GM18519 (cell line): Measurements from ENCODE around the gene ITPR2.
A peak's percentile ranks its signal among the peaks of the same experiment; 100 is the strongest.

Source experiments
- ATAC-seq: cut with Tn5 transposase; IDR thresholded peaks from one replicate; pipeline ENCODE4 v1.9.1; 2021; ENCODE audit warnings: mild to moderate bottlenecking, moderate library complexity; ENCODE audit not compliant: unreplicated experiment, low FRiP score

The ITPR2 gene

DNA sequence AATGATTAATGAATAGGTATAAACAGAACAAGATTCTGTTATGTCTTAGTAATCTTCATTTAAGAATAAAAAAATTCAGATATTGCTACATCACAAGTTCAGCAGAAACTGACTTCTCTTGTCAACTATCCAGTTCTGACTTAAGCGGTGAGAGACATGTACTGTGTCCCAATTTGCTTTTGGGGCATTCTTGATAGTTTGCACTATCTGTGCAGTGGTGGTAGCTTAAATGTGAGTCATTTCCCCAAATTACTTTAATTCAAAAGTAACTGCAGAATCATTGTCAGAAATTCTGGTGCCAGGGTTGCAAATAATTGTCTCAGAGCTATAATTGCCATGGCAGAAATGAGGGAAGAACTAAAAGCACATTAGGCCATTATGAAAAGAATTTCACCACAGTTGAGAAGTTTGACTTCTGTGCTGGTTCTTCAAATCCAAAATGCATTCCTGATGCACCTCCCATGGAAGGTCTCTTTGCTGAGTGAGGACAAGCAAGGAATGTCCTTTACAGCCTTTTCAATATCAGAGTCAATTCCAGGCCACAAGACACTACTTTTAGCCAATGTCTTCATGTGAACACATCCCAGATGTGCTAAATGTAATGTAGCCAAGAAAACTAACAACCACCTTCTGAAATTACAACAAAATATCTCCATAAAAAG lies 332.9 kb downstream of the ITPR2 start:
- no peak for ATAC-seq

DNA sequence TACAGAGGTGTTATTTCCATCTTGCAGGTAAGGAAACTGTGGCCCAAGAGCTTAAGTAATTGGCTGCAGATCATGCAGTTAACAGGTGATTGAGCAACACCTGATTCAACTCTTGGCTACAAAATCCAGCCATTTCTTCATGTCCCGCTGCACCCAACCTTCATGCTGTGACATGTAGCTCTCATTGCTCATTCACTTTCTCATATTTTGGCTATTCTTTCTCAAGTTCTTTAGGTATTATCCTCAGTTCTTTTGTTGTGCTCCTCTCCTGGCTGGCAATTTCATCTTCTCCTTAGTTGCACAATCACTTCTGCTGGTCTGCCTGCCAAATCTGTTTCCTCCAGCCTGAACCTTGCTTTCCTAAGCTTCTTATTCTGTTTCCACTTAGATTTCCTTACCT lies 336.8 kb downstream of the ITPR2 start:
- no peak for ATAC-seq

DNA sequence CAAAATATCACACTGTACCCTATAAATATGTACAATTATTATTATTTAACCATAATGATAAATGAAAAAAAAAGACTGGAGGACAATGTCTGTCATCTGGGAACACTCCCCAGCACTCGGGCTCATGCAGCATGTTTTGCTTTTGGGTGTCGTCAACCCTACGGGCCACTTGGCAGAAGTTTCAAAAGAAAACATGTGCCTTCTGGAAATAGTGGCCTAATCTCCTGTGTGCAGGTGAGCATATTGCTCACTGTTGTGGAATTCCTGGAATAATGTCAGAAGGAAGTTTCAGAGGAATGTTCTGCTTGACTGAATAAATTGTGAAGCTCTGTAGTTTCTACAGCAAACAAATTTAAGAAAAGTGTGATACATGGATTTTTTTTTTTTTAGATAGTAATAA lies 339.3 kb downstream of the ITPR2 start:
- no peak for ATAC-seq

DNA sequence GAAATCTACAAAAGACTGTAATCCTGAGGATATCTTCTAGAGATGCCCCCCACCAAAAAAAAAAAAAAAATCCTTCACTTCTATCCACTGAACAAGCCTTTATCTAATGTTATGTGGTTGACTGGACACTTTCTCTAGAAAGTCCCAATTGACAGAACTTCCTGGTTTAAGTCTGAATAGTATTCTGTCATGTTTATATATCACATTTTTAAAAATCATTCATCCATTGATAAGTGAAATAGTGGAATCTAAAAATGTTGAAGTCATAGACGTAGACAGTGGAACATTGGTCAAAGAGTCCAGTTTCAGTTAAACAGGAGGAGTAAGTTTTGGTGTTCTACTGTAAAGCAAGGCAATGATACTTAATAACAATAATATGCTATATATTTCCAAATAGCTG lies 340.6 kb downstream of the ITPR2 start:
- no peak for ATAC-seq

DNA sequence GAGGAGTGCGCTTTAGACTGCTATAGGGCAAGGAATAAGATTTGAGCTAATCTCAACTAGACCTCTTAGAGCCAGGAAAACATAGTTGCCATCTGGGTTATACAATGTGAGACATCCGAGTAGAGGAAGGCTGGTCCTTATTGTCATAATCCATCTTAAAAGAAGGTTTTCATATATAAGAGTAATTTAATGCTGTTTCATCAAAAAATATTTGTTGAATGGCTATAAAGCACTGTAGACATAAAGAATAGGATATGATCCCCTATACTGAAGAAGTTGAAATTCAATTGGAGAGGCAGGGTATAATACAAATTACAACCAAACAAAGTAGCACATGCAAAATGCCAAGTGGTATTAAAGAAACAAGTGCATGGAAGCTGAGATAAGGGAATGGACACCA lies 343.1 kb downstream of the ITPR2 start:
- no peak for ATAC-seq

DNA sequence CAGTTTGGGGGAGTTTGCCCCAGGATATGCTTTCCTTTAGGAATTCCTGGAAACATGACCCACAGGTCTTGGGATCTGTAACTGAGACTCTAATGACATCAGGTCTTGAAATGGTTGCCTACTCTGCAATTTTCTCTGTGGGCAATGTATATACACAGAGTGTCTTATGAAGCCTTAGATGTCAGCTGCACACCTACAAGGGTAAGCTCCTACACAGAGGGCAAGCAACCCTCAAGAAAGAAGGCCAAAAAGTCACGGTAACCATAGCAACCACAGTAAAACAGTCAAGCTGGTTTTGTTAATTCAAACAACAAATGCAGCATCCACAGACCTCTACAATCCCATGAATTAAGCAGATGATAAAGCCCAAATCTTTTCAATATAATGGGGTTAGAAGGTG lies 344.6 kb downstream of the ITPR2 start:
- no peak for ATAC-seq

DNA sequence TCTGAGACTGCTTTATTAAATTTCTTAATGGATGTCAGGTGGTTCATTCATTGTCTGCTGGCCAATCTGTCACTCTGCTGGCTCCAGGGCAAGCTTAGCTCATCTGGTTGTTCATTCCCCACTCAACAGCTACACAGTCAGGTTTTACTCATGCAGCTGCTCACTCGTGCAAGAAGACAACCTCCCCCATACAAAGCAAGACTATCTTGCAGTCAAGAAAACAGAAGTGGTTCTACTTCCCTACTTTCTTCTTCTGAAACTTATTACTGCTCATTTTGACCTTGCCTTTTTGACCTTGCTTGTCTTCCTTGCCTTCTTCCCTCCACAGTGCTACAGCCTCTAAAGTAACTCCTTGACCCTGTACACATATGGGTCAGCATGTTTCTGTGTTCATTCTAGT lies 359.7 kb downstream of the ITPR2 start:
- ATAC-seq: peak; percentile 79

DNA sequence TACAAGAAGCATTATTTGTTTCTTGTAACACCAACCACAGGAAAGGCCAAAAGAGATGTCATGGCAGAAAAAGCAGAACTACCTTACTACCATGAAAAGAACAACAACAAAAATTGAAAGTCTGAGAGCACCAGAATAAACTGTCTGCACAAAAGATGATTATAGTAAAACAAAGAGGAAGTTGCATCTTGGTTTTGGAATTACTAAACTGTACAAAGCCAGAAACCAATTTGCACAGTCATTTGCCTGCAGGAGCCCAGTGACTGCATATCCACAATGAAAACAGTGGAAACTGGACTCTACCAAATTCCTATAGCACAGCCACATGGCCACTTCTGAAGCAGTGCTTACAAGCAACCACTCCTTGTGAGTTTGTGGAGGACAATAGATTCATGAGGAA lies 361.4 kb downstream of the ITPR2 start:
- ATAC-seq: peak; percentile 84

DNA sequence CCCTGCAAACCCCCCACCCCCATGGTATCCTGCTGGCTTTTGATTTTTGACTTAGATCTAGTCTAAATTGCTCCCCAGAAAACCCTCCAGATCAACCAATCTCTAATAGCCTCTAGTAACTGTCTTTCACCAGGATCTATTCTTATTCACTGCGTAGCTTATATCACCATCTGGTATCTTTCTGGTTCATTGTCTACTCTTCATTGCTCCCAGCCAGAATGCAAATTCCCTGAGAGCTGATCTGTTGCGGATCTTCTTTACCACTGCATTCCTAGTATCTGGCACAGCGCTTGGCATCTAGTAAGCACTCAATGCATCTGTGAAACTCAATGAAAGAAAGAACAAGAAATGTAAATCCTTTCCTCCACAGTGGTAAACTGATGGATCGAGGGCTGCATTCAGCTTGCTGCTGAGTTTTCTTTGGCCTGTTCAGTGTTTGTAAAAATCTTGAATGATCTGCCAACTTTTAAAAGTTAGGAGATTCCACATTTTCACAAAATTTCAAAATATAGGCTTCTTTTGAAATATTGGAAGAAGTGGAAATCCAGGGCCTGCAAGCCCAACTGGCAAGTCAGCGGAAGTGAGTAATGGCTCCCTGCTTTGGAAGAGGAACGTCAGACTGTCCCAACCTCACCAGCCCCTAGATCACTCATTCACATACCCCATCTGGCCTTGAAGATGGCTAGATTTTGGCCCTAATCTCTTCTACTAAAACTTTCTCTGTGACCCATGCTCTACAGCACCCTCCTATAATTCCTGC lies 363.4 kb downstream of the ITPR2 start:
- ATAC-seq: no peak

DNA sequence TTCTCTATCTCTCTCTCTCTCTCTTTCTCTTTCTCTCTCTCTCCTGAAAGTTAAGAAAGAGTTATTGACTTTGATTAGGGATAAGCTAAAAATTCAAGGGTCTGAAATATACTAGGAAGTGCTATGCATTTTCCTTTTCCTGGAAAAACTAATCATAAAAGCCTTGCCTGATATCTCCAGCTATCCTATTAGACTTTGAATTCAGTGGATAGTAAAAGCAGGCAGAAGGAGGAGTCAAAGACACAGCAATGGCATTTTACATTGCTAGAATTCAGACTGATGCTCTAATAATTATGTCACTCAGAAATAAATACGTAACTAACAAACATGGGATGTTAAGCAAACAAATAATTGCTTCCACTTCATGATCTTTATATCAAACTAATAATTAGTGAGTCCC lies 365.6 kb downstream of the ITPR2 start:
- no peak for ATAC-seq

DNA sequence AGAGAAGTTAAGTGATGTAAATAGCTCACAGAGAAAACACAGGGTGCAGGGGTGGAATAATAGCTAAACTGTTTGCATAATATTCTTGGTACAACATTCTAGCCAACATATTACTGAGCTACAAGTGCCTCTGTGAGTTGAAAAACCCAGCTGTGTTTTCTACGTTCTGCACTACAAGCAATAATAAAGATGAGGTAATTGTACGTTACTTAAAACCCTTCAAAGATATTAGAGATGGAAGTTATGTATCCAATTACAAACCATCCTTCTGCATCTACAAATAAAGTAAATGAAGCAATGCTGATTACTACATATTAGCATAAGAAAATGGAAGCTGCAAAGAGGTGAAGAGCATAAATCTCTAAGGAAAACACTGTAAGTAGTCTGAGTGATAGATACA lies 366.3 kb downstream of the ITPR2 start:
- ATAC-seq: no peak

DNA sequence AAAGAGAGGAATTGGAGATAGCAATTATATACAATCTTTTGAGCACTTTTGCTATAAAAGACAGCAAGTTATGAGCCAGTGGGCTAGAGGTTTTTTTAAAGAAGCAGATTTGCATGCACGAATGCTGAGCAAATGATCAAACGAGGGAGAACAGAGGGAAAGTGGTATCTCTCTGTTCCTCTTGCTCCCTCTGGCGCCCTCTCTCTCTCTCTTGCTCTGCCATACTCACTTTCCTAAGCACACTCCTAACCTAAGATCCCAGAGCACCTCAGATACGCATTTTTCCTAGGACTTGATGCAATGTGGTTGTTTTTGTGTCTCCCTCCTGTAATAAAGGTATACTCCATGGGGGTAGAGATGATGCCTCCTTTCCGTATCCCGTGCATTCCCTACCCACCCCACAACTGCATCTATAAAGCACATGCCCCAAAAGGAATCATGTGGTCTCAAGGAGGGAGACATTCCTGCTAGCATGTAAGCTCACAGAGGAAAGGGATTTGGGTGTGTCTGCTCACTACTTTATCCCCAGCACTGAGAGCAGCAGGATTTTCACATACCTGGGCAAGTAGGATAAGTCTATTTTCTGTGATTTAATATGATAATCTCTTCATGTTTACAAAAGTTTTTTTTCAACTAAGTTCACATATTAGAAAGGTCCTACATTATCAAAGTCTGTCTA lies 367.4 kb downstream of the ITPR2 start:
- no peak for ATAC-seq

DNA sequence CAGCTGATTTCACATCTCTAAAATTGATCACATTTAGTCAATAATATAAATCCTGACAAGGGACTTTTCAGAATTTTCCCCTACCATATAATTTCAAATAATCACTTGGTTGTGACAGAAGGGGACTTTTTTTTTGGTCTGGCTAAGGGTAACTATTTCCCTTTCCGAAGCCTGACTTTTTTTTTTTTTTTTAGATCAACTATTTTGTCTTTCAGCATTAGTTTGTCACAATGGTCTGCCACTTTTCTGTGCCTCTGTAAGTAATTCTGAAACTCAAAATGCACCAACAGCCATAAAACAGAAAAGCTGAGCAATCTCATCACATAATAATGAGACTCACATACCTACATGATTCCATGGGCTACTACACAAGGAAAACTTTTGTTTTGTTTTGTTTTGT lies 371.2 kb downstream of the ITPR2 start:
- ATAC-seq: no peak

DNA sequence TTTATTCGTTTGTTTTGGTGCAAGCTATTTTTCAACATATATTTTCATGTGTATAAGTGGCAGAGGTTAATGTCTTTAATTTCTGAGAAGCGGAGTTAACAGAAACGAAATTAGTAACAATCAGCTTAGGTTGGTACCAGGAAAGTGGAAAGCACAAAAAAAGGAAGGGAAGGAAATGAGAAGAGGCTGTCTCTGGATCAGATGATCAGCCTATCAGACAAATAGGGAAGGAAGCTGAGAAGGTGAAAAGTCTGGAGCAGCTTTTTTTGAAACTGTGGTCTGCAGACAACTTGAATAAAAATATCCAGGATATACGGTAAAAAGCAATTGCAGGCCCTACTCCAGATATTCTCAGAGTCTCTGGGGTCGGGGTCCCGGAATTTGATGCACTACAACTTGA lies 372.6 kb downstream of the ITPR2 start:
- ATAC-seq: no peak

DNA sequence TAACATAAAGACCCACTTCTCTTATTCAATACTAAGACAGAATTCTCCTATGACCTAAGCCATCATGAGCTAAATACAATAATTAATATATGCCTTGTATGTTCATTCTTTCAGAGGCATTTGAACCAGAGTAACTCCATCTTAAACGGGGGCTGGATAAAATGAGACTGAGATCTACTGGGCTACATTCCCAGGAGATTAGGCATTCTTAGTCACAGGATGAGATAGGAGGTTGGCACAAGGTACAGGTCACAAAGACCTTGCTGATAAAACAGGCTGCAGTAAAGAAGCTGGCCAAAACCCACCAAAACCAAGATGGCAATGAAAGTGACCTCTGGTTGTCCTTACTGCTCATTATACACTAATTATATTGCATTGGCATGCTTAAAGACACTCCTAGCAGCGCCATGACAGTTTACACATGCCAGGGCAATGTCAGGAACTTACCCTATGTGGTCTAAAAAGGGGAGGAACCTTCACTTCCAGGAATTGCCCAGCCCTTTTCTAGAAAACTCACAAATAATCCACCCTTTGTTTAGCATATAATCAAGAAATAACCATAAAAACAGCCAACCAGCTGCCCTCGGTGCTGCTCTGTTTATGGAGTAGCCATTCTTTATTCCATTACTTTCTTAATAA lies 376.9 kb downstream of the ITPR2 start:
- no peak for ATAC-seq

DNA sequence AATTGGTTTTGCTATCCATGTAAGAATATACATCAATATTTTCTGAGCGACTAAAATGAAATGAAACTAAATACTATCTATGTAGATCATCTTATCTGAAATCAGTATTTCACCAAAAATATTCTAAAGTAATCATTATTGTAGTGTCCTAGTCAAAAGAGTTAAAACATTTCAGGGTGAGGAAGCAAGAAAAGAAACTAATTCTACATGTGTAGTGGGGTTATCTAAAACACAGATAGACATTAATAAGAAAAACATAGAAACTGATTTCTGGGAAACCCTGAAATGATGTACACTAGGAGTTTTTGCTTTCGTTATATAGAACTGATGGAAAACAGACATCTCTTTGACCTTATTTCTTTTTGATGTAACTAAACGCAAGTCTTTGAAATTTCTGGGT lies 379.7 kb downstream of the ITPR2 start:
- ATAC-seq: no peak

DNA sequence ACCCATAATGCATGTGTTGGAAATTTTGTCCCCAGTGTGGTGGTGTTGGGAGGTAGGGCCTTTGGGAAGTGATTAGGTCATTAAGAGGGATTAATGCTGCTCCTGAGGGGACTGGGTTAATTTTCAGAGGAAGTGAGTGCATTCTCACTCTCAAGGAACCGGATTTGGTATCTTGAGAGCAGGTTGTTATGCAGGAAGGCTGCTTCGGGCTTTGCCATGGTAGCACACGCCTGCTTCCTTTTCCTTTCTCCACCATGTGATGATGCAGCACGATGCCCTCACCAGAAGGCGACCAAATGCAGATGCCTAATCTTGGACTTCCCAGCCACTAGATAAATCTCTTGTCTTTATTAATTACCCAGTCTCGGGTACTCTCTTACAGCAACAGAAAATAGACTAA lies 380.5 kb downstream of the ITPR2 start:
- no peak for ATAC-seq

DNA sequence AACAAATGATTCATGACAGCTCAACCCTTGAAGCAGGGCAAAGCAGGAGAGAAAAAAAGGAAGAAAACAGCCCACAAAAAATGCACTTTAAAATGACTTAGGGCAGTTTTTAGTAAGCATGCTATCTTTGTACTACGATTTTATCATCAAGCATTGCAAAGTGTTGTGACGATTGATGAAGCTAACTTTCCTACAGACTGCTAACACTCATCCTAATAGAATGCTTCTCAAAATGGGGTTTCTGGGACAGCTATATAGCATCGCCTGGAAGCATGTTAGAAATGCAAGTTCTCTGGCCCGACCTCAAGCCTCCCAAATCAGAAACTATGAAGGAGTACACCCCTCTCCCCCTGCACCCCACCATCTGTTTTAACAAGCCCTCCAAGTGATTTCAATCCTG lies 381.2 kb downstream of the ITPR2 start:
- no peak for ATAC-seq

DNA sequence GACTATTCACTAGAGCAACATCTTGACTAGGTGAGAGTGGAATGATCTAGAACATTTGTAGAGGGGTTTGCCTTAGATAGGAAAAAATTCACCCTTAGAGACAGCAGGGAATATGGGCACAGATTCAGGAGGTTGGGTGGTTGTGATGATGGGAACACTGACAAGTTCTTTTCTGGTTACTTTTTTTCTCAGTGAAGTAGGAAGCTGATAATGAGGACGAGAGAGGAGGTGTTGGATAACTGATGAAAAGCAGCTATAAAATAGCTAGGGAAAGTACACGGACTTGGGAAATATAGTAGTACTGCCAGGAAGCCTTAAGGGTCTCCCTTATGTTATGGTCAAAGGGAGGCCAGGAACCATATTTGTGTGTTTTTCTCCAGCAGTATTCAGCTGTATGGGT lies 387.1 kb downstream of the ITPR2 start:
- no peak for ATAC-seq

DNA sequence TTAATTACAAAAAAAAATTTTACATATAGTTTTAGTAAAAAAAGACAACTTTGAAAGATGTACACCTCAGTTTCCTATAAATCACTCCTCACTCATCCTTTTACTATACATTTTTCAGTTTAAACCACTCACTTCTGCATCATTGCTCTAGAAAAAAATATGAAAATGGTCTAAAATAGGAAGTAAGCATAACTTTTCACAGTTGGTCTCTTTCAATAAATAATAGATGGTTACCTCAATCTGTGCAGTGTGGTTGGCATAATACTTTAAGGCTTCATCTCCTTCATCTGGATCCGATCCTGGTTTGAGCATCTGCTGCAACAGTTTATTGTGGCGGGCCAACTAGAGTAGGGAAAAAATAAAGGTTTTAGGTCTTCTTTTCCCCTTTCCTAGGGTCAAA lies 389.7 kb downstream of the ITPR2 start:
- ATAC-seq: no peak

DNA sequence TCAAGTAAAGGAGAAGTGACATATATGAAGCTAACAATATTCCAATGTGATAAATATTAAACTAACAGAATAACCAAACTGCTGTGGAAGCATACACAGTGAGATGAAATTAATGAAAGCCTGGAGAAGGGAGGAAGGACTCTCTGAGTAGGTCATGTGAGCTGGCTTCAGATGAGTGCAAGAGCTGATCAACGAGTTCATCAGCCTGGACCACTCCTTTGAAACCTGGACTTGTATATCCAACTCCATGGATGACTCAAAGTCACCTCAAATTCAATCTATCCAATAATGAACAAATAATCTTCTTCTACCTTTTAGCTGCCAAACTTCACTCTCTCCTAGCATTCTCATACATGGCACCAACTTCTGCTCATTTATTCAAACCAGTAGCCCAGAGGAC lies 391.6 kb downstream of the ITPR2 start:
- no peak for ATAC-seq

DNA sequence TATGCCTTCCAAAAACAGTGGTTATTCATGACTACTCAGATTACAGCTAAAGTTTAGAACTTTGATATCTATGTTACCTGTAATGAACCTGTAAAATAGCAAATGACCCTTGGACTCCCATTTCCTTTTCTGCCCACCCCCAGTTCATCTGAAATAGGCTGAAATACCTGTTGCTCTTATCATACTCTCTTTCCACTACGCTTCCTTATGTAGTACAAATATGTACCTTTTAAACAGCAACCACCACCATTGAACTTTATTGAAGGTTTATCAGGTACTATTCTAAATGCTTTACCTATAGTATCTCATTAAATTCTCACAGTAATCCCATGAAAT lies 398.0 kb downstream of the ITPR2 start:
- no peak for ATAC-seq
